GM19099 (cell line): ENCODE results near the gene TOR1A.
A peak's percentile ranks its signal among the peaks of the same experiment; 100 is the strongest.

Experiments used
- POLR2A ChIP-seq: IDR thresholded peaks from 3 replicates; pipeline ENCODE4 v1.6.1; 2011; ENCODE audit warnings: low read depth; ENCODE audit not compliant: insufficient read length; ENCODE audit errors: extremely low read depth

The TOR1A gene

DNA sequence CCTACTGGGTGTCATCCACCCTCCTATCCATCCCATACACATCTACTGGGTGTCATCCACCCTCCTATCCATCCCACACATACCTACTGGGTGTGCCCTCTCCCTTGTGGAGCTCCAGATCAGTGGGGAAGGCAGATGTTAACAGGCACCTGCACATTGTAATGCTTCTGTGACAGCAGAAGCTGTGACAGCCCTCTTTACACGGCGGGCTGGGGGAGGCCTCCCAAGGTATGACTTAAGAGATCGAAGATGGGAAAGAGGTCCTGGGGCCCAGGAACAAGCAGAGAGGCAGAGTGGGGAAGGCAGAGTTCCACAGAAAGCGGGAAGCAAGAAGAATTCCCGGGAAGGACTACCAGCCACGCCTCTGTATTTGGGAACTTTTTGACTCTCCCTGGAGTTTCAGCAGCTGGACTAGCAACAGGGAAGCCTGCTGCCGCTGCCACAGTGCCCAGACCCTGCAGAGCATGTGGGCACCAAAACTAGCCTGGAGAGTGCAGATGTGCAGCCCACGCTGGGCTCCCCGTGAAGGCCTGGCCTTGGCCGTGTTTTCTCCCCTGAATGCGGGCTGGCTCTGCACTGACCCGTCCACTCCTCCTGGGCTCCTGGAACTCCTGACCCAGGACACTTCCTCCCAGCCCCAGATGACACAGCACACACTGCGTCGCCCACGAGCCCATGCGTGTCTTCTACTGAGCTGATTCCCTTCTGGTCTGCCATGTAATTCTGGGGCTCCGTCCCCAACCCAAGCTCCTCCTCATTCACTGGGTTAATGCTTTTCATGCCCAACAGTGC, 9.3 kb downstream of the TOR1A start:
- TF ChIP-seq POLR2A: no peak

DNA sequence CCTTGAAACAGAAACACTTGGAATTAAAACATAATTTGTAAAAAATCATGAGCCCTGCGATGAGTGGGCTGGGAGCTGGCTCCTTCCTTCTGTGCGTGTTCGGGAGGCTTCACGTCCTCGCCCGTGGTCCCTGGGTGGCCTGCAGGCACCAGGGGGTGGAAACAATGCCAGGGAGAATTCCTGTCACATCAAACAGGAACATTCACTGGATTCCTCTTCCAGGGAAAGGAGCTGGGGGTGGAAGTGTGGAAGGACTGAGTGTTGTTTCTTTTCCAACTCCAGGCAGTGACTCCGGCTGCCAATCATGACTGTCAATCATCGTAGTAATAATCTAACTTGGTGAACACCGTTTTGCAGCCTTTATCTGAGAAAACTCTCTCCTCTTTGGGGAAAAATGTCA, 10.3 kb downstream of the TOR1A start:
- no peak for TF ChIP-seq POLR2A

DNA sequence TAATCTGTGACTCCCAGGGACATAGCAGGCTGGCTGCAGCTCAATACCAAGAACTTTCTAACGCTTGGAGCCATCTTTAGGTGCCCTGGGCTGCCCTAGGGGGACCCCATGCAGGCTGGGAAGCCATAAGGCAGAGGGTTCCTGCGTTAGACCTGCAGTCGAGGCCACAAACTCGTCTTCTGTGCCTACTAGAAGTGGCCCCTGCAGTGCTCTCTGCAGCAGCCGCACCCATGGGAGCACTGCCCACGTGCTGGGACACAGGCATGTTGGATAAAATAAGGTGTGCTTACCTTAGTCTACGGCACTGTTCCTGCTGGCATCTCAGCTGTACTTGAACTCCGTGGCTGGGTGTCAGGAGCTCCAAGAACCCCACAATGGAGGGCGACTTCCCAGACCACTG, 11.6 kb downstream of the TOR1A start:
- no peak for TF ChIP-seq POLR2A

DNA sequence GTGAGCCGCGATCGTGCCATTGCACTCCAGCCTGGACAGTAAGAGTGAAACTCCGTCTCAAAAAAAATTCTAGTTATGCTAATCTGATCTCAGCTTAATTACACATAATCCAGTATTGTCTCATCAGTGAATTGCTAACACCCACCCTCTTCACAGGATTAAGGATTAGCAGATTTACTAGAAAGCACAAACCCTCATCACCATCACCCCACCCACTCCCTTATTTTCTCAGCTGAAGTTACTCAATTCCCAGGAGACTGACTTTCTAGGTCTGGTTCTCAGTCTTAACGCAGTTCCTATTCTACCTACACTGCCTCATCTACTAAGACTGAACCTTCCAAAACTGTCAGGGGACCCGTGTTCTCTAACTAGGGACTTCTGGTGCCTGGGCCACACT, 12.0 kb downstream of the TOR1A start:
- no peak for TF ChIP-seq POLR2A

DNA sequence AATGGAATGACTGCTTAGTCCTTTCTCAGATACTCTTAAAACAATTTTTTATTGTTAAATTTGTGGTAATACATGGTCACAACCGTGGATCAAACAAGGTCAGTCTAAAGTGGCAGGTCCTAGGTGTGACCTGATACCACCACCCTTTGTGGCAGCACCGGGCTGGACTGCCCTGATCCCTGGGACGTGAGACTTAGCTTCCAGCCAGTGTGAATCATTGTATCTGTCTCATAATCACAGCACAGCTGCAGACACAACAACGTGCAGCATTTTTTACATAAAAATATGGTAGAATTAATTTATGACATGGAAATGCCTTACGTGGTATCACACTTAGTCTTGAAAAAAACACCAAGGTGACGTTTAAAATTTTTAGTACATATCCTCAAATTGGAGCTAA, 13.1 kb downstream of the TOR1A start:
- no peak for TF ChIP-seq POLR2A

DNA sequence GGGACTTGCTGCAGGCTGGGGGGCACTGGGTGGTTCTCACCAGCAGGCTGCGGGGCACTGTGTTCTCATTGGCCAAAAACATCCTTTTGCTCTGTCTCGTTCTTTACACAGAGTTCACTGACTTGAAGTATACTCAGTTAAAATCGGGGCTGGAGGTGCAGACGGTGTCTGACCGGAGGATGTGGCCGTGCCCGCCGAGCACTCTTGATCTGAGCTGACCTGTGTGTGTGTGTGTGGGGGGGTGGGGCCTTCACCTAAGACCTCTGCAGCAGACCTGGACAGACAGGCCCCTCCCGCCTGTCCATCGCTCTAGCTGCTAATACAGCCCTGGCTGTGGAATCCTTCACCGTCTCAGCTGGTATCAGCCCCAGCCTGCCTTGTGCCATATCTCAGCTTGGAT, 13.8 kb downstream of the TOR1A start:
- TF ChIP-seq POLR2A: no peak

DNA sequence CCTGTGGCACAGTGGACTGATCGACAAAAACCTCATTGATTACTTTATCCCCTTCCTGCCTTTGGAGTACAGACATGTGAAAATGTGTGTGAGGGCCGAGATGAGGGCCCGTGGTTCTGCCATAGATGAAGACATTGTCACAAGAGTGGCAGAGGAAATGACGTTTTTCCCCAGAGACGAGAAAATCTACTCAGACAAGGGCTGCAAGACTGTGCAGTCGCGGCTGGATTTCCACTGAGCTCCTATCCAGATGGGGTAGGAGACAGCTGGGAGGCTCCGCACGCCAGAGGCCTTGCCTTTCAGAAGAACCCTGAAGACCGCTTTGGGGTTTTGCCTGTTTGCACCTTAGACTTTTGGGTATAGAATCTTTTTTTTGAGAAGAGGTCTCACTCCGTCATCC, 14.6 kb downstream of the TOR1A start:
- TF ChIP-seq POLR2A: no peak

DNA sequence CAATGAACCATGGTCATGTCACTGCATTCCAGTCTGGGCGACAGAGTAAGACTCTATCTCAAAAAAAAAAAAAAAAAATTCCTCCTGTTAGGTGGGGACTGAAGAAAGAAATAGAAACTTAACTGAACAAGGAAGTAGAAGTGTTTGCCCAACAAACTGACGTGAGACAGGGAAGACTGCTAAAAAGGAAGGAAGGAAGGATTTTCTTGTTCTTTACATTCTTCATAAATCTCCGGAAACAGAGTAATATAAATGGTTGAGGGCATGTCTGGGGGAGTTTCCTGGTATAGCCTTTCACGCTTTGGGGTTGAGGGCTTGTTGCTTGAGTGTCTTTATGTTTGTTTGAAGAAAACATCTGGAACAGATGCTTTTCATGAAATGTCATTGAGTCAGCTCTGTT, 17.9 kb downstream of the TOR1A start:
- no peak for TF ChIP-seq POLR2A

DNA sequence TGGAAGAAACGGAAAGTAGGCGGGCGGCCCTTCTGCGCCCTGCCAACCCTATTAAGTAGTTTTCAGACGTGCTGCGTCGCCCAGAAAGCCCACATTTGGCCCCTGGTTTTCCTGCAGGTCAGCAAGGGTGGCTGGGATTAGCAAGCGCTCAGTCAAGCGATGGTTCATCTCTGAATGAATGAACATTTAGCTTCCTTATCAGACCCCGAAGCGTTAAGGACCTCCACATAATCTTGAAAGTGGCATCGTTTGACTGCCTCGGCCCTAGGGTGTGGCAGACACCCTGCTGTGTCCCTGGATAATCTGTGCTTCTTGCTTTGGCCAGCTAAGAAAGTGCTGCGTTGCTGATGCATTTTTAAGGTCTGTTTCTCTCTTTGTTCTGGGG, 20.3 kb downstream of the TOR1A start:
- no peak for TF ChIP-seq POLR2A

DNA sequence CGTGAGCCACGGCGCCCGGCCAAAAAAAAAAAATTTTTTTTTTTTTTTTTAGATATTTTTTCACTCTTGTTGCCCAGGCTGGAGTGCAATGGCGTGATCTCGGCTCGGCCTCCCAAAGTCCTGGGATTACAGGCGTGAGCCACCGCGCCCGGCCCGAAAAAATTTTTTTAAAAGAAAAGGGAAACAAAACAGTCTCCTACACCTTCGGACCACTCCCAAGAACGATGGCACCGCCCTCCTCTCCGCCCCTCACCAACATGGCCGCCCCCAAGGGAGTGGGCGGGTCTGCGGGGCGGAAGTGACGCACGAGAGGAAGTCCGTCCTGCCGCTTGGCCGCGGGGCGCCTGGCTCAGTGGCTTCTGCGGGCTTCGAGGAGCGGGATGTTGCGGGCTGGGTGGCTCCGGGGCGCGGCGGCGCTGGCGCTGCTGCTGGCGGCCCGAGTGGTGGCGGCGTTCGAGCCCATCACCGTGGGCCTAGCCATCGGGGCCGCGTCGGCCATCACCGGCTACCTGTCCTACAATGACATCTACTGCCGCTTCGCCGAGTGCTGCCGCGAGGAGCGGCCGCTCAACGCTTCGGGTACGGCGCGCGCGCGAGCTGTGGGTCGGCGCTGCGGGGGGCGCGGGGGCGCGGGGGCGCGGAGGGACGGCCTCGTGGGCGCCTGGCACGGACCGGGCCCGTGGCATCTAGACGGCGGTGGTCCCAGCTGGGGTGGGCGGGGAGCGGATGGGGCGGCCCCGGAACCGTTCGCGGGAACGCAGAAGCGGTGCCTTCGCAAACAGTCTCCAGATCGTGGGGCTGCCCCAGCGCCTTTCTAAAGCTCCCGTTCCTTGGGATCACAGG, 20.9 kb downstream of the TOR1A start, which contains the start of gene TOR1B:
TOR1B (plus strand) TSS at position 352 of the 843 bp plus-strand sequence; CDS start at position 381, 29 bp downstream.
- peak; percentile 79 for TF ChIP-seq POLR2A

DNA sequence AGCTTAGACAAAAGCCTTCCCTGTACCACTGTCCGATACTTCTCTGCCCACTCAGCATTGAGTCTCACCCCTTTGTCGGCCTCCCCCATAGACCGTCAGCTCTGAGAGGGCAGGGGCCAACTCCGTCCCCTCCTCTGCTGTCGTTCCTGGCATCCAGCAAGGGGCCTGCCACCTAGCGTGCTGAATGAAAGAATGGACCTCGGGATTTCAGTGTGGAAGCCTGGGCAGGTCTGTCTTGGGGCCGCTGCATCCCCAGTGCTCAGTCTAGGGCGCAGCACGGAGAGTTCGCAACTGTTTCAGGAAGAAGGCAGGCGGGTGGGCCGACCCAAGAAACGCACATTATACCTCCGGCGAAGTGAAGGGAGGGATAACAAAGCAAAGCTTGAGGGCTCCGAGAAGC, 22.4 kb downstream of the TOR1A start:
- no peak for TF ChIP-seq POLR2A

DNA sequence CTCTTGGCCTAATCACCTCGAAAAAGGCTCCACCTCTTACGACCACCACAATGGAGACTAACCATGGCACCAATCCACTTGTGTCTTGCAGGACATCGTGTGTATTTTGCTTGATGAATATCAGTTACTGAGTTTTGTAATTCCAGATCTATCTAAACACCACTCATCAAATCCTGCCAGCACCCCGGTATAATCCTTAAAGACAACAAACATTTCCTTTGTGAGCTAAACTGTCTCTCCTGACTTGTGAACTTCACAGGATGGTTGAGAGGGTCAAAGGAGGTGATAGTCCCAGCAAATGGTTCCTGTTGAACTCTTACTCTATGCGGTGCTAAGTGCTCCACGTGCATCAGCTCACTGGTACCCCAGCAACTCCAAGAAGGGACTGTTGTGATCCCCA, 25.0 kb downstream of the TOR1A start:
- TF ChIP-seq POLR2A: no peak

DNA sequence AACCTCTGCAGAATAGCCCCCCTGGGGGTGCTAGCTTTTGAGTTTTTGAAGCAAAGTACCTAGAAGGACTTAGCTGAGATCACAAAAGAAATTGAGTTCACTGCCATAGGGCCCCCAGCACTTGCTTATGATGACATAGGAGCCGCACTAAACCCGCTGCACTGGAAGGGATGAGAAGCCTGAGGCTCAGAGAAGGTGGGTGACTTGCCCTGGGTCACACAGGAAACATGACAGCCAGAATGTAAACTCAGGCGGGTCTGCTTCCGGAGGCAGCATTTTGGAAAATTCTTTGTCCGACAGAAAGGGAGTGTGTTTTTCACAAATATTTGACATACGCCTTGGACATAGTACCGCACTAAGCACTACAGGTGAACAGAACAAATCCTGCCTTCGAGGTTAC, 29.4 kb downstream of the TOR1A start:
- TF ChIP-seq POLR2A: no peak

DNA sequence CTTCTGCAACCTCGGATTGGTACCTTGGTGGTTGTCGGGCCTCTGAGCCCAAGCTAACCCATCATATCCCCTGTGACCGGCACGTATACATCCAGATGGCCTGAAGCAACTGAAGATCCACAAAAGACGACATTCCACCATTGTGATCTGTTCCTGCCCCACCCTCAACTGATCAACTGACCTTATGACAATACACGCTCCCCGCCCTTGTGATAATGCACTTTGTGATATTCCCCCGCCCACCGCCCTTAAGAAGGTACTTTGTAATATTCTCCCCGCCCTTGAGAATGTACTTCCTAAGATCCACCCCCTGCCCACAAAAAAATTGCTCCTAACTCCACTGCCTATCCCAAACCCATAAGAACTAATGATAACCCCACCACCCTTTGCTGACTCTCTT, 37.5 kb downstream of the TOR1A start:
- no peak for TF ChIP-seq POLR2A

DNA sequence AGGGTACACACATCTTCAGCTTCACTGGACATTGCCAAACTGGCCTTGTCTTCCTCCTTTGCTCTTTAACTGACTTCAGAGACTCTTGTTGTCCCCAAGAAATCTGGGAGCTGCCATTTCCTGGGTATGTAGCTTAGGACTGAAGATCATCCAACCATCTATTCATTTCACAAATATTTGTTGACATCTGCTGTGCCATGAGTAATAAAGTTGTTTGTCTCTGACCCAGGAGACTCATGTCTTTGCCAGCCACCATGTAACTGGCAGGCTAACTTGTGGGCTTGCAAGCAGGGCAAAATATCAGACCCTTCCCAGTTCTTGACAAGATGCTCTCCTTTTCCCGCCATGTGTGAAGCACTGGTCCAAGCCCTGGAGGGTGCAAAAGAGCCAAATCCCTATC, 38.1 kb downstream of the TOR1A start:
- TF ChIP-seq POLR2A: no peak

DNA sequence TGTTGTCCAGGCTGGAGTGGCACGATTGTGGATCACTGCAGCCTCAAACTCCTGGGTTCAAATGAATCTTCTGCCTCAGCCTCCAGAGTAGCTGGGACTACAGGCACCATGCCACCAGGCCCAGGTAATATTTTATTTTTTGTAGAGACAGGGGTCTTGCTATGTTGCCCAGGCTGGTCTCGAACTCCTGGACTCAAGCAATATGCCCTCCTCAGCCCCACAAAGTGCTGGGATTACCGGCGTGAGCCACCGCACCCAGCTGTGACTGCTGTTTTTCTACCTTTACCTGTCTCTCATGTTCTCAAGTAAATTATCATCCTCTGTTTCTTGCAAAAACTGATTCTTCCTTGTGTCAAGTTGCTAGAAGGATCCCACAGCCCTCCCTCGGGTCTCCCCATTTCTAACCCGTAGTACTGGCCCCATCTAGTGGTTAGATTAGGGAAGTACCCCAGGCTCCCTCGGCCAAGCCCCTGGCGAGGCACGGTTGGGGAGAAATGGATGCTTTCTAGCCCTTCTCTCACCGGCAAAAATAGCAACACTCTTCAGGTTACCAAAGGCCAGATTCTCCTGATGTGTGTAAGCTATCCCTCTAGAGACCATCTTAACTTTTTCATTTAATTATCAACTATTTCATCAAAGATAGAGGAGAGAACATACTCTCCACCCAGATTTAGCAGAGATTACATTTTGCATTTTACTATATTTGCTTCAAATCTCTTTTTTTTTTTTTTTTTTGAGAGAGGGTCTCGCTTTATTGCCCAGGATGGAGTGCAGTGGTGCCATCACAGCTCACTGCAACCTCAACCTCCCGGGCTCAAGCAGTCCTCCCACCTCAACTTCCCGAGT, 40.2 kb downstream of the TOR1A start:
- TF ChIP-seq POLR2A: no peak

DNA sequence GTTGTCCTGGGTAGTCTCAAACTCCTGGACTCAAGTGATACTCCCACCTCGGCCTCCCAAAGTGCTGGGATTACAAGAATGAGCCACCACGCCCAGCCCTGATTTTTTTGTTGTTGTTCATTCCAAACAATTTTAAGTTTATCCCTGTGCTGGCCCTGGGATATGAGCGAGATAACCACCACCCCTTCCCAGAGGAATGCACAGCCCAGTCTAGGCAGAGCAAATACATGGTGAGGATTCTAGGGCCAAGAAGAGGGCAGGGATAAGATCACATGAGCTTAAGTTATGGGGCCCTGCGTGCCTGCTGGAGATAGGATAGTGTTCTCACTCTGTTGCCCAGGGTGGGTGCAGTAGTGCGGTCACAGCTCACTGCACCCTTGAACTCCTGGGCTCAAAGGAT, 42.0 kb downstream of the TOR1A start:
- no peak for TF ChIP-seq POLR2A
